ENCODE data around the gene PKP4. TPM values are rescaled to one million over a fixed set of nuclear protein-coding genes. Genes with fewer than 3 reads are reported as not detected.

Gene PKP4
- total and polyA plus RNA-seq, 7 donors: 14.4 to 41.3 (median 27.5) TPM

- intact Hi-C loops (cut with DNase I): loop anchor here (5.0 kb wide), 1 partner anchor 293 kb away; no protein-coding TSS in a partner anchor
- DNase-seq: no peak
- H3K4me3 ChIP-seq: peak overlapping the region in 2 of 4 donors; percentile 80 to 99
- H3K36me3 ChIP-seq: no peaks in the 10 kb centered on the region
- no peak for TF ChIP-seq CTCF (IDR thresholded peaks at IDR 0.05)
- no peak for TF ChIP-seq POLR2AphosphoS5 (IDR thresholded peaks at IDR 0.05)
- TF ChIP-seq EP300 (IDR thresholded peaks at IDR 0.05): no peak
- no peak for TF ChIP-seq POLR2A (IDR thresholded peaks at IDR 0.05)
- H3K27me3 ChIP-seq: no peaks in the 10 kb centered on the region
- no peaks in the 10 kb centered on the region for H3K9me3 ChIP-seq
- H3K4me1 ChIP-seq: peaks cover 0 to 14% (median 9%) of the 10 kb centered on the region in 4 donors
- peak overlapping the region in 2 of 4 donors; percentile 96 to 97 for H3K27ac ChIP-seq
- 80 to 81% methylated on average over 9 of the region's 9 CpGs for WGBS, 2 donors
Measured at GRCh38 chr2:158459161-158460003, 2.6 kb downstream of the PKP4 start.

DNA sequence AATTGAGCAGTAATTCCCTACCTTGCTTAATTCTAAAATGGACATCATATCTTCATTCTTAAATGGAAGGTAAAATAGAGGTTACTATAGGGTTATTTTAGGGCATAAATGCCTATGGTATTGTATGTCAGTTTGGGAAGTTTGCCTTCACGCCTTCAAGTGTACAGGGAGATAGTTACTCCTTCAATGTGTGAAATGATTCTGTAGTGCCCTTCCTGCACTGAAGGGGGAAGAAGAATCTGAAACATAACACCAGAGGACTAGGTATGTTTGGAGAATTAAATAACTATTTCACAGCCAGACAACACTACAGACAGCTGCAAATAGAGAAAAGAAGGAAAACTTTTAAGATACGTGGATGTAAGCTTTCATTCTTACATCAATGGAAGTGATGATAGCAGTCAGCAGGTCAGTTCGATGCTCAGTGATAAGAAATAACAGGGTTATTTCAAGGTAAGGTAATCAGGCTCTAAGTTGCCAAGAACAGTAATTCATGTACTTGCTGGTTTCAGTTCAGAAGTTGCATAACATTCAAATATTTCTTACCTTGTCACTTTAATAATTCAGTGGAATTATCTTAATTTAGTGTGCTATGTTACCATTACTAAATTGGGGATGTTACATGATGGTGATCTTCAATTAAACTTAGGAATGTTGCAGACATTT lies 4.0 kb downstream of the PKP4 start:
- Histone ChIP-seq H3K27ac (no peak overlapping the region), H3K36me3 (no peaks in the 10 kb centered on the region), H3K4me3 (no peak overlapping the region), H3K9me3 (no peaks in the 10 kb centered on the region), H3K4me1 (peaks cover 0 to 14% (median 9%) of the 10 kb centered on the region in 4 donors), H3K27me3 (no peaks in the 10 kb centered on the region)
- WGBS, 2 donors: 71 to 80% methylated on average over 3 of the region's 3 CpGs
- no peak for DNase-seq
- intact Hi-C loops (cut with DNase I): no loop called here
- TF ChIP-seq POLR2A (IDR thresholded peaks at IDR 0.05) (no peak), CTCF (IDR thresholded peaks at IDR 0.05) (no peak), EP300 (IDR thresholded peaks at IDR 0.05) (no peak), POLR2AphosphoS5 (IDR thresholded peaks at IDR 0.05) (no peak)

DNA sequence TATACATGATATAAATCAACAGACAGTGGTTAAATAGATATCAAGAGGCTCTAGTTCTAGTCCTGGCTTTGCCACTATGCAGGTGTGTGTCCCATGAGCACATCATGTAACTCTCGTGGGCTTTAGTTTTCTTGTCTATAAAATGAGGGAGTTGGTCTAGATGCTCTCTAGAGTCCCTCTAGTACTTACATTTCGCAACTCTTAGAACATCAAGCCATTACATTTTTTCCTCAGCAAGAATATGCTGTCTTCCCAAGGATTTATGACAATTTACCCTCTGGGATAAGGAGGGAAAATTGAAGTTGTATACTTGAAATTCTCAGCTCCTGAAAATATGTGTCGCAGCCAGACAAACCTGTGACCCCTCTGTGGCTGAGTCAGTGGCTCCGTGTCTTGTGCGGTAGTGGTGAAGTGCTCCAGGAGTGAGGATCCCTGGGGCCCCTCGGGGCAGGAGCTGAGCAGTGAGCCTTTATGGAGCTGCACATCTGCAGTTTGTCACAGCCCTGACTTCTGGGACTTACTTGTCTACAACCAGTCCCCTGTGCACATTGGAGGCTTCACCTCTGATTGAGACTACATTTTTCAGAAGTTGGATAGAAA lies 6.8 kb downstream of the PKP4 start:
- no peaks in the 10 kb centered on the region for H3K36me3 ChIP-seq
- TF ChIP-seq POLR2A (IDR thresholded peaks at IDR 0.05): no peak
- no peak for TF ChIP-seq CTCF (IDR thresholded peaks at IDR 0.05)
- no peak for TF ChIP-seq EP300 (IDR thresholded peaks at IDR 0.05)
- no peak for TF ChIP-seq POLR2AphosphoS5 (IDR thresholded peaks at IDR 0.05)
- no peaks in the 10 kb centered on the region for H3K9me3 ChIP-seq
- H3K4me3 ChIP-seq: no peak overlapping the region
- intact Hi-C loops (cut with DNase I): no loop called here
- H3K27ac ChIP-seq: no peak overlapping the region
- WGBS, 2 donors: 88 to 91% methylated on average over 6 of the region's 6 CpGs
- H3K27me3 ChIP-seq: no peaks in the 10 kb centered on the region
- no peak for DNase-seq
- H3K4me1 ChIP-seq: peaks cover 0 to 2% (median under 1%) of the 10 kb centered on the region in 4 donors

- Histone ChIP-seq H3K36me3 (no peaks in the 10 kb centered on the region), H3K9me3 (no peaks in the 10 kb centered on the region), H3K4me1 (no peaks in the 10 kb centered on the region), H3K27ac (no peak overlapping the region), H3K4me3 (no peak overlapping the region), H3K27me3 (no peaks in the 10 kb centered on the region)
- 84 to 89% methylated on average over 4 of the region's 4 CpGs for WGBS, 2 donors
- TF ChIP-seq CTCF (IDR thresholded peaks at IDR 0.05) (peak in 1 of 4 experiments; percentile 24), POLR2AphosphoS5 (IDR thresholded peaks at IDR 0.05) (no peak)
- intact Hi-C loops (cut with DNase I): no loop called here
- DNase-seq: no peak
Measured at GRCh38 chr2:158464426-158465281, 7.9 kb downstream of the PKP4 start.
